NT2/D1 (cell line): ENCODE data around the gene RPL23.

Source experiments
- DNase-seq: peaks from one replicate; pipeline ENCODE4 v3.0.0-alpha.2; 2011; ENCODE audit warnings: low read depth, low spot score
- H3K27me3 ChIP-seq: 2 replicates; pipeline ENCODE4 v1.6.0; 2011; ENCODE audit warnings: mild to moderate bottlenecking; ENCODE audit not compliant: insufficient read length, insufficient read depth
- H3K36me3 ChIP-seq: 2 replicates; pipeline ENCODE4 v1.6.1; 2011; ENCODE audit warnings: mild to moderate bottlenecking, low read length, mixed read lengths; ENCODE audit not compliant: insufficient read depth, insufficient read length
- H3K4me1 ChIP-seq: 2 replicates; pipeline ENCODE4 v1.5.1; 2011; ENCODE audit not compliant: insufficient read depth, insufficient read length
- H3K4me3 ChIP-seq: 2 replicates; pipeline ENCODE4 v1.5.1; 2011; ENCODE audit warnings: low read depth; ENCODE audit not compliant: insufficient read length
- H3K9ac ChIP-seq: 2 replicates; pipeline ENCODE4 v1.6.0; 2011; ENCODE audit warnings: low read depth; ENCODE audit not compliant: insufficient read length
- H3K9me3 ChIP-seq: 2 replicates; pipeline ENCODE4 v1.5.1; 2011; ENCODE audit warnings: mild to moderate bottlenecking, low read length; ENCODE audit not compliant: insufficient read depth
- SUZ12 ChIP-seq: IDR thresholded peaks from 2 replicates; pipeline ENCODE4 v1.6.1; 2011; ENCODE audit not compliant: insufficient read length, insufficient read depth; ENCODE audit errors: extremely low read depth
- YY1 ChIP-seq: IDR thresholded peaks from 2 replicates; pipeline ENCODE4 v1.6.1; 2011; ENCODE audit not compliant: insufficient read length, insufficient read depth
- ZNF274 ChIP-seq: IDR thresholded peaks from 2 replicates; pipeline ENCODE4 v1.6.1; 2011; ENCODE audit warnings: mild to moderate bottlenecking, low read depth, low read length

The RPL23 gene

DNA sequence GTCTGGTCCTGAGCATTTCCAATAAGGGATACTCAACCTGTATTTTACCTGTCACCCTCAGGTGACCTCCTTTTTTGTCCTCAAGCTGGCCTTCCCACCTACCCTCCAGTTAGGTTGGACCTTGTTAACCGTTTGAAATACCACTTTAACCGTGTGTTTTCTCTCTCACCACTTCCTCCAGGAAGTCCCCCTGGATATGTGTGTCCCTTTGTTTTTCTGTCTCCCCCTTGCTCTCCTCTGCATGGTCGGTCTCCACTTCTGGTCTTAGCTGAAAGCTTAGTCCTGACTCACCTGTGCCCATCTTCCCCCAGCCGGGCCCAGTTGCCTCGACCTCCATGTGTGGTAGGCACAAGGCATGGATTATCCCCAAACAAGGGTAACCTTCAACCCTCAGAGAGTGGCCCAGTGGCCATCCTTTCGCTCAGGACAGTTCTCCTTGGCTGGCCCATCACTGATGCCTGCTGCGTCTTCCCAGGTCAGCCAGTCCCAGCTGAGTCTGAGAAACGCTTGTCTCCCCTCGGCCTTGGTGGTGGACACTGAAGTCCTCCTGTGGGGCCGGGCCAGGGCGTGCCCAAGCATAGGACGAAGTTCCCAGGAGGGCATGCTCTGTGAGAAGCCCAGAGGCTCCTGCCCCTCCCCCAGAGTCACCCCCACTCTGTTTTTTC, 36.4 kb upstream of the RPL23 start:
- Histone ChIP-seq H3K9me3 (no peaks in the 10 kb centered on the region), H3K27me3 (no peaks in the 10 kb centered on the region), H3K4me1 (peaks cover 35% of the 10 kb centered on the region), H3K4me3 (no peak overlapping the region), H3K9ac (no peak overlapping the region), H3K36me3 (peaks cover 95% of the 10 kb centered on the region)
- no peak for DNase-seq
- TF ChIP-seq YY1 (no peak), ZNF274 (no peak), SUZ12 (no peak)

DNA sequence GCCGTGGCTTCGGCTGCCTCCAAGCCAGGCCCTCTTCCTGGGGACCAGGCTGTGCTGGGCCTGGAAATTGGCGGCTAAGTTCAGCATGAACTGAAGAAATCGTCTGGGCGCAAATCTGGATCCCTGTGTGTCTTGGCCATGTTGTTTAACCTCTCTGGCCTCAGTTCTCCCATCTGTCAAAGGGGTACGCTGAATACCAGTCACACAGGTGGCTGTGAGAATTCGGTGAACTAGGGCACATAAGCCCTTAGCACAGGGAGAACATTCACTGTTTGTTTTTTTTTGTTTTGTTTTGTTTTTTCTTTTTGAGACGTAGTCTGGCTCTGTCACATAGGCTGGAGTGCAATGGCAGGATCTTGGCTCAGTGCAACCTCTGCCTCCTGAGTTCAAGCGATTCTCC, 35.3 kb upstream of the RPL23 start:
- Histone ChIP-seq H3K4me1 (peaks cover 37% of the 10 kb centered on the region), H3K27me3 (no peaks in the 10 kb centered on the region), H3K9me3 (no peaks in the 10 kb centered on the region), H3K9ac (no peak overlapping the region), H3K36me3 (peaks cover 87% of the 10 kb centered on the region), H3K4me3 (no peak overlapping the region)
- no peak for DNase-seq
- TF ChIP-seq YY1 (no peak), SUZ12 (no peak), ZNF274 (no peak)

DNA sequence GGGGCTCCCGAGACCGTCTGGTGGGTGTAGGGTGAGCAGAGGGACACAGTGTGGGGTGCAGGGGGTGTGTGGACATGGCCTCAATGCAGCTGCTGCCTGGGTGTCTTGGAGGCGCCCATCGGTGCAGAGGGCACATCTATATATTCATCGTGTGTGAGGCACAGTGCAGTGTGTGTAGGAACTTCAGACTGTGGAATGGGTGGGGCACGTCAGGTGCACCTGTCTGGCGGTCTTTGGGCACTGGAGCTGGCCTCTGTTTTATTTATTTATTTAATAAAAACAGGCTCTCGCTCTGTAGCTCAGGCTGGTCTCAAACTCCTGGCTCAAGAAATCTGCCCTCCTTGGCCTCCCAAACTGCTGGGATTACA, 33.1 kb upstream of the RPL23 start:
- no peaks in the 10 kb centered on the region for H3K9me3 ChIP-seq
- no peak overlapping the region for H3K4me3 ChIP-seq
- H3K9ac ChIP-seq: peak overlapping the region; percentile 68
- peaks cover 38% of the 10 kb centered on the region for H3K4me1 ChIP-seq
- TF ChIP-seq SUZ12 (no peak), YY1 (no peak), ZNF274 (no peak)
- H3K36me3 ChIP-seq: peaks cover 86% of the 10 kb centered on the region
- no peaks in the 10 kb centered on the region for H3K27me3 ChIP-seq
- DNase-seq: no peak

DNA sequence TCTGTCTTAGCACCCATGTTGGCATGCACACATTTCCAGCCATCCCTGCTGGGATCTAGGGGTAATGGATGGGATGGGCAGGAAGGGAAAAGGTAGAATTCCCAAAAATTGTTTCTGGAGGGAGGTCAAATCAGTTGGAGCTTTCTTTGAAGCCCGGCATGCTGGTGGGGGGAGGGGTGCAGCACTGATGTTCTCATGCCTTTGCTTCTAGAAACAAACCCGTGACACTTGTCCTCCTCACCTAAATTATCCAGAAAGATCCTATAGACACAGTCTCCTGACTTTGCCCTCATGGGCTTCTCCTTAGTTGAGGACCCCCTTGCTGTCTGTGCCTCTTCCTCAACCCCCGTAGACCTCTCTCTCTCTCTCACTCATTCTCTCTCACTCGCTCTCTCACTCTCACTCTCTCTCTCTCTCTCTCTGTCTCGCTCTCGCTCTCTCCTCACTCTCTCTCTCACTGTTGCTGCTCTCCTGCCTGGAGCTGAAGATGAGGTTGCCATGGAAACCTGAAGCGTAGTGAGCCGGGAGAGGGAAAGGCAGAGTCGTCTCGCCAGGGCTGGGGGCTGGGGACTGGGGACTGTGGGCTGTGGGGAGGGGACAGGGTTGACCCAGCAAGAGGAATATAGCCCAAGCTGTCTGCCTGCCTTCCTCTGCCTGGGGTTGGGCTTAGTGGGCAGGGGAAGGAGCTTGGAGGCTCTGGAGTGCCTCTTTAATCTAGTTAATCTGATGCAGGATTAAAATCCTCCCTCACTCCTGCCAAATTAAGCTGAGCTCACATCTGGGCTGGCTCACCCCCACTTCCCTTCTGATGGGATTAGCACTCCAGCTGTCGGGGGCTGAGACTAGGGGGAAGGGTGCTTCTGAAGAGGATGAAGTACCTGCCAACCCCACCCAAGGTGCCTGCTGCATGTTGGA, 32.5 kb upstream of the RPL23 start:
- no peaks in the 10 kb centered on the region for H3K27me3 ChIP-seq
- no peaks in the 10 kb centered on the region for H3K9me3 ChIP-seq
- no peak for DNase-seq
- no peak overlapping the region for H3K4me3 ChIP-seq
- H3K9ac ChIP-seq: peak overlapping the region; percentile 68
- peaks cover 42% of the 10 kb centered on the region for H3K4me1 ChIP-seq
- H3K36me3 ChIP-seq: peaks cover 86% of the 10 kb centered on the region
- TF ChIP-seq SUZ12 (no peak), ZNF274 (no peak), YY1 (no peak)

DNA sequence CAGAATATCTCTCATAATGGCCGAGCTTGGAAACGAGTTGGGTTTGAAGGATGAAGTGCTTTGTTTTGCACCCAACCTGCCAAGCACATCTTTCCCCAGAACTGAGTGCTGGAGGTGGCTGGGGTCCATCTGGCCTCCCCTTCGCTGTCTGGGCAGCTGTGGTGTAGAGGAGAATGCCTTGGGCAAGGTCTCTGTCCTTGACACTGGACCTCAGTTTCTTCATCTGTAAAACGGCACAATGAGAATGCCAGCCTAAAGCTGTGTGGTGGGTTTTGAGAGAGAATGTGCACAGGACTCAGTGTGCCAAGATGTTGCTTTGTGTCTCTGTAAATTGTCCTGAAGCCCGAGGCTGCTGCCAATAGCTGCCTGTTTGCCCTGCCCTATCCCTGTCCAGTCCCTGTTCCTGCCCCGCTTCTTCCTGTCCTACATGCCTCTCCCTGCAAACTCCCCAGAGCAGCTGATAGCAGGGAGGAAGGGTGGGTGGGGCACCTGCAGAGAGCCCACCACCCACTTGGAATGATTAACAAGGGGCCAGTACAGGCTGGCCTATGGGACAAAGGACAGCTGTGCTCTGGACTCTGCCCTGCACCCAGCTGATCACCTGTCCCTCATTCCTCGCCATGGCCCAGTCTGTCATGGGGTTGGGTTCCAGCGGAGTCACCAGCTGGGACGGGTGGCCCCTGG, 31.7 kb upstream of the RPL23 start:
- no peaks in the 10 kb centered on the region for H3K27me3 ChIP-seq
- DNase-seq: no peak
- no peaks in the 10 kb centered on the region for H3K9me3 ChIP-seq
- H3K36me3 ChIP-seq: peaks cover 86% of the 10 kb centered on the region
- peak overlapping the region; percentile 46 for H3K9ac ChIP-seq
- TF ChIP-seq SUZ12 (no peak), YY1 (no peak), ZNF274 (no peak)
- H3K4me3 ChIP-seq: no peak overlapping the region
- H3K4me1 ChIP-seq: peaks cover 41% of the 10 kb centered on the region

DNA sequence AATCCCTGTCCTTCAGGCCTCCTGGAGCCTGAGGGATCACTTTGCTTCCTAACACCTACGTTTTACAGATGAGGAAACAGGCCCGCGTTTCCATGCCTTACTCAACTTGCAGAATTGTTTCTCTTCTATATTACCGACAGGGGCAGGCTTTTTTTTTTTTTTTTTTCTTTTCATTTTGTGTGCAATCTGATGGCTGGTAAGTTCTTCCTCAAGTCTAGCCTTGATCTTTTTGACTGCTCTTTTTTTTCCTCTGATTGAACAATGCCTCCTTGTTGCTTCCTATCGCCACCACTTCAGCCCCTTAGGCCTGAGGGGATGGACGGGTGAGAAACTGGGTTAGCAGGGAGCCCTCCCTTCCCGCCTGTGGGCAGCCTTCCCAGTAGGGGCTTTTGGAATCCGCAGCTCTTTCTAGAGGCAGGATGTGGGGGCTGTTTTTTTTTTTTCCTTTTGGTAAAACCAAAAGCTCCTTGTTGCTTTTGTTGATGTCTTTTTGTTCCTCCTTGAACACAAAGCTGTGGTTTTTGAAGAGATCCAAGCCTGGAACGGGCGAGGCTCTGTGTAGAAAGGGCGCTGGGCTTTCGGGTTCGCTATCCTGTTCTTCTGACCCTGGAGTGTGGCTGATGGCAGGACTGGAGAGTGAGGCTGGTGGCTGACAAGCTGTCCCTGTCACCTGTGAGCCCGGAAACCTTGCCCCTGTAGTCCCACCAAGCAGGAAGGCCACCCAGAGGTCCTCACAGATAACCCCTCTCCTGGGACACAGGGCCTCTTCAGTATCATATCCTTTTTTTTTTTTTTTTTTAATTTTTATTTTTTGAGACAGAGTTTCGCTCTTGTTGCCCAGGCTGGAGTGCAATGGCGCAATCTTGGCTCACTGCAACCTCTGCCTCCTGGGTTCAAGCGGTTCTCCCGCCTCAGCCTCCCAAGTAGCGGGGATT, 30.3 kb upstream of the RPL23 start:
- H3K4me1 ChIP-seq: peaks cover 41% of the 10 kb centered on the region
- H3K27me3 ChIP-seq: no peaks in the 10 kb centered on the region
- H3K9me3 ChIP-seq: no peaks in the 10 kb centered on the region
- H3K36me3 ChIP-seq: peaks cover 82% of the 10 kb centered on the region
- H3K9ac ChIP-seq: peak overlapping the region; percentile 69
- no peak for TF ChIP-seq SUZ12
- no peak for TF ChIP-seq YY1
- no peak for TF ChIP-seq ZNF274
- no peak overlapping the region for H3K4me3 ChIP-seq
- DNase-seq: no peak
